GM23338 (cell line): ENCODE measurements around the gene PXYLP1. TPM values are rescaled to one million over a fixed set of nuclear protein-coding genes. Genes with fewer than 3 reads are reported as not detected.

Experiments
- ATAC-seq: fragments of 200-7000 bp; cut with Tn5 transposase; 3 replicates; pipeline ENCODE4 v1.9.1; 2020
- DNase-seq: peaks from one replicate; pipeline ENCODE4 v3.0.0-alpha.2; 2015; ENCODE audit warnings: low spot score
- H2AFZ ChIP-seq: fragments of 200-600 bp; sonication (generic); 2 replicates; pipeline ENCODE4 v1.8.0; 2016; ENCODE audit warnings: antibody characterized with exemption, mild to moderate bottlenecking, moderate library complexity
- H3F3A ChIP-seq: fragments of 200-600 bp; sonication (generic); replicated peaks from 2 replicates; pipeline ENCODE4 v1.8.0; 2017; ENCODE audit warnings: antibody characterized with exemption, mixed run types, low read depth
- H3K27ac ChIP-seq: fragments of 200-600 bp; sonication (generic); 2 replicates; pipeline ENCODE4 v1.6.1; 2016; ENCODE audit warnings: low read depth
- H3K27me3 ChIP-seq: fragments of 200-600 bp; sonication (generic); 2 replicates; pipeline ENCODE4 v1.8.0; 2016; ENCODE audit warnings: mild to moderate bottlenecking, mixed run types, moderate library complexity; ENCODE audit not compliant: insufficient read depth
- H3K36me3 ChIP-seq: fragments of 200-600 bp; sonication (generic); 2 replicates; pipeline ENCODE4 v1.8.0; 2016; ENCODE audit warnings: mild to moderate bottlenecking; ENCODE audit not compliant: insufficient read depth
- H3K4me1 ChIP-seq: fragments of 200-600 bp; sonication (generic); 2 replicates; pipeline ENCODE4 v1.8.0; 2016; ENCODE audit warnings: mild to moderate bottlenecking, moderate library complexity; ENCODE audit not compliant: insufficient read depth
- H3K4me2 ChIP-seq: fragments of 200-600 bp; sonication (generic); 2 replicates; pipeline ENCODE4 v1.7.1; 2017; ENCODE audit warnings: mixed run types
- H3K4me3 ChIP-seq: fragments of 200-600 bp; sonication (generic); 2 replicates; pipeline ENCODE4 v1.6.1; 2016; ENCODE audit warnings: mixed run types
- H3K79me2 ChIP-seq: fragments of 200-600 bp; sonication (generic); replicated peaks from 2 replicates; pipeline ENCODE4 v1.8.0; 2017; ENCODE audit warnings: mild to moderate bottlenecking; ENCODE audit not compliant: insufficient read depth
- H3K9me2 ChIP-seq: fragments of 200-600 bp; sonication (generic); 2 replicates; pipeline ENCODE4 v1.8.0; 2017; ENCODE audit not compliant: insufficient read depth
- H4K20me1 ChIP-seq: fragments of 200-600 bp; sonication (generic); replicated peaks from 2 replicates; pipeline ENCODE4 v1.8.0; 2017; ENCODE audit warnings: mild to moderate bottlenecking; ENCODE audit not compliant: insufficient read depth
- H3K27ac Mint-ChIP-seq: 2 replicates; pipeline ENCODE4 v1.8.0; 2020; ENCODE audit warnings: inconsistent platforms, mild to moderate bottlenecking, moderate library complexity, mixed read lengths
- H3K27me3 Mint-ChIP-seq: 3 replicates; pipeline ENCODE4 v1.8.0; 2022; ENCODE audit warnings: low read depth, mild to moderate bottlenecking, moderate library complexity, mixed read lengths, inconsistent platforms; ENCODE audit not compliant: insufficient read depth, poor library complexity
- H3K36me3 Mint-ChIP-seq: 3 replicates; pipeline ENCODE4 v1.8.0; 2021; ENCODE audit warnings: low read depth, mild to moderate bottlenecking, inconsistent platforms, moderate library complexity, mixed read lengths
- H3K4me1 Mint-ChIP-seq: 3 replicates; pipeline ENCODE4 v1.8.0; 2020; ENCODE audit warnings: mild to moderate bottlenecking, inconsistent platforms, mixed read lengths
- H3K4me3 Mint-ChIP-seq: 3 replicates; pipeline ENCODE4 v1.8.0; 2021; ENCODE audit warnings: moderate library complexity, mild to moderate bottlenecking, inconsistent platforms, mixed read lengths
- H3K9me3 Mint-ChIP-seq: 3 replicates; pipeline ENCODE4 v1.8.0; 2020; ENCODE audit warnings: moderate library complexity, mild to moderate bottlenecking, inconsistent platforms, mixed read lengths
- CREB1 ChIP-seq: fragments of 250-450 bp; sonication (Bioruptor Pico); IDR thresholded peaks from 2 replicates; pipeline ENCODE4 v1.5.0; 2020; ENCODE audit warnings: low read depth, mild to moderate bottlenecking, moderate library complexity
- EZH2 ChIP-seq: fragments of 200-600 bp; sonication (generic); IDR thresholded peaks from one replicate; pipeline ENCODE4 v1.8.0; 2017; ENCODE audit warnings: antibody characterized with exemption, mild to moderate bottlenecking, low read depth; ENCODE audit not compliant: unreplicated experiment
- EZH2phosphoT487 ChIP-seq: fragments of 200-600 bp; sonication (generic); IDR thresholded peaks from one replicate; pipeline ENCODE4 v1.8.1; 2018; ENCODE audit warnings: antibody characterized with exemption; ENCODE audit not compliant: unreplicated experiment
- JUNB ChIP-seq: IDR thresholded peaks from one replicate; pipeline ENCODE4 v1.6.1; 2016; ENCODE audit warnings: antibody characterized with exemption; ENCODE audit not compliant: unreplicated experiment
- NANOG ChIP-seq: IDR thresholded peaks from 2 replicates; pipeline ENCODE4 v1.6.1; 2016; ENCODE audit warnings: antibody characterized with exemption, borderline replicate concordance
- POLR2AphosphoS5 ChIP-seq: IDR thresholded peaks from 2 replicates; pipeline ENCODE4 v1.6.1; 2016; ENCODE audit warnings: antibody characterized with exemption, low read depth
- STAT1 ChIP-seq: IDR thresholded peaks from one replicate; pipeline ENCODE4 v1.6.1; 2016; ENCODE audit warnings: antibody characterized with exemption; ENCODE audit not compliant: unreplicated experiment
- ZNF114 ChIP-seq: fragments of 250-450 bp; sonication (Bioruptor Pico); IDR thresholded peaks from 2 replicates; pipeline ENCODE4 v1.5.0; 2020; ENCODE audit warnings: mild to moderate bottlenecking, moderate library complexity
- ZNF331 ChIP-seq: fragments of 250-450 bp; sonication (Bioruptor Pico); IDR thresholded peaks from 2 replicates; pipeline ENCODE4 v1.5.0; 2020; ENCODE audit warnings: low read depth, mild to moderate bottlenecking, moderate library complexity
- polyA plus RNA-seq: library from polyadenylated mRNA; unstranded; fragments of >200 nt; fragmentation: Nextera tagmentation; extraction: Ambion mirVana; gene quantifications from 2 replicates; pipeline ENCODE4 v1.2.1, GENCODE V29; 2016
- total RNA-seq: library from RNA; depleted of rRNA; stranded (reverse); fragments of >200 nt; shearing (Covaris generic); gene quantifications from 2 replicates; pipeline ENCODE4 v1.2.3, GENCODE V29; 2014
- TF ChIP-seq, protein P1 (sequence below): fragments of 250-450 bp; sonication (Bioruptor Pico); IDR thresholded peaks from 2 replicates; pipeline ENCODE4 v1.5.0; 2020; ENCODE audit warnings: mild to moderate bottlenecking, moderate library complexity
- TF ChIP-seq, protein P2 (sequence below): IDR thresholded peaks from one replicate; pipeline ENCODE4 v1.6.1; 2018; ENCODE audit warnings: antibody characterized with exemption; ENCODE audit not compliant: unreplicated experiment
- TF ChIP-seq, protein P3 (sequence below): IDR thresholded peaks from 2 replicates; pipeline ENCODE4 v1.6.1; 2016; ENCODE audit warnings: antibody characterized with exemption
- TF ChIP-seq, protein P4 (sequence below), 2 experiments: fragments of 200-600 bp in 1 of 2; sonication (generic) in 1 of 2; conservative IDR thresholded peaks; 2 replicates each; pipeline versions ENCODE4 v1.5.1 to v1.6.1; 2016 to 2017; ENCODE audit warnings: antibody characterized with exemption in 2 of 2, low read depth in 2 of 2, mild to moderate bottlenecking in 2 of 2, moderate library complexity in 1 of 2

Gene PXYLP1
- total and polyA plus RNA-seq, 2 experiments from 2014 or later, result 8.9 to 20.1 TPM

DNA sequence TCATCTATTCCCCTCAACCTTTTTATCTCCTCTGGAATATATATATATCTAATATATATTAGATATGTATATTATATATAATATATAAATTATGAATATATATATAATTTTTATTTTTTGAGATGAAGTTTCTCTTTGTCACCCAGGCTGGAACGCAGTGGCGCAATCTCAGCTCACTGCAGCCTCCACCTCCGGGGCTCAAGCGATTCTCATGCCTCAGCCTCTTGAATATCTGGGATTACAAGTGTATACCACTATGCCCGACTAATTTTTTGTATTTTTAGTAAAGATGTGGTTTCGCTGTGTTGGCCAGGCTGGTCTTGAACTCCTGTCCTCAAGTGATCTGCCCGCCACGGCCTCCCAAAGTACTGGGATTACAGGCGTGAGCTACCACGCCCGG, 22.2 kb downstream of the PXYLP1 start:
- Histone ChIP-seq H3K27ac (no peak overlapping the region), H3K9me2 (0 out of 2 replicates have a peak, but pooled peaks cover 5% of the 10 kb centered on the region), H3K36me3 (no peaks in the 10 kb centered on the region), H3K79me2 (no peaks in the 10 kb centered on the region), H3K27me3 (no peaks in the 10 kb centered on the region), H3K4me3 (no peak overlapping the region), H3F3A (no peaks in the 10 kb centered on the region), H3K4me2 (no peak overlapping the region), H3K4me1 (no peaks in the 10 kb centered on the region), H2AFZ (no peak overlapping the region), H4K20me1 (no peaks in the 10 kb centered on the region)
- Mint-ChIP-seq H3K4me1 (peaks cover 18% of the 10 kb centered on the region), H3K4me3 (no peak overlapping the region), H3K27me3 (peaks cover 8% of the 10 kb centered on the region), H3K27ac (no peak overlapping the region), H3K9me3 (no peaks in the 10 kb centered on the region), H3K36me3 (no peaks in the 10 kb centered on the region)
- DNase-seq (no peak), ATAC-seq (no peak)
- TF ChIP-seq POLR2AphosphoS5 (no peak), NANOG (no peak), EZH2phosphoT487 (no peak), EZH2 (no peak), ZNF331 (CRISPR knock-in tag) (no peak), STAT1 (no peak), JUNB (no peak), CREB1 (no peak), ZNF114 (CRISPR knock-in tag) (no peak)
- TF ChIP-seq, protein P1, sequence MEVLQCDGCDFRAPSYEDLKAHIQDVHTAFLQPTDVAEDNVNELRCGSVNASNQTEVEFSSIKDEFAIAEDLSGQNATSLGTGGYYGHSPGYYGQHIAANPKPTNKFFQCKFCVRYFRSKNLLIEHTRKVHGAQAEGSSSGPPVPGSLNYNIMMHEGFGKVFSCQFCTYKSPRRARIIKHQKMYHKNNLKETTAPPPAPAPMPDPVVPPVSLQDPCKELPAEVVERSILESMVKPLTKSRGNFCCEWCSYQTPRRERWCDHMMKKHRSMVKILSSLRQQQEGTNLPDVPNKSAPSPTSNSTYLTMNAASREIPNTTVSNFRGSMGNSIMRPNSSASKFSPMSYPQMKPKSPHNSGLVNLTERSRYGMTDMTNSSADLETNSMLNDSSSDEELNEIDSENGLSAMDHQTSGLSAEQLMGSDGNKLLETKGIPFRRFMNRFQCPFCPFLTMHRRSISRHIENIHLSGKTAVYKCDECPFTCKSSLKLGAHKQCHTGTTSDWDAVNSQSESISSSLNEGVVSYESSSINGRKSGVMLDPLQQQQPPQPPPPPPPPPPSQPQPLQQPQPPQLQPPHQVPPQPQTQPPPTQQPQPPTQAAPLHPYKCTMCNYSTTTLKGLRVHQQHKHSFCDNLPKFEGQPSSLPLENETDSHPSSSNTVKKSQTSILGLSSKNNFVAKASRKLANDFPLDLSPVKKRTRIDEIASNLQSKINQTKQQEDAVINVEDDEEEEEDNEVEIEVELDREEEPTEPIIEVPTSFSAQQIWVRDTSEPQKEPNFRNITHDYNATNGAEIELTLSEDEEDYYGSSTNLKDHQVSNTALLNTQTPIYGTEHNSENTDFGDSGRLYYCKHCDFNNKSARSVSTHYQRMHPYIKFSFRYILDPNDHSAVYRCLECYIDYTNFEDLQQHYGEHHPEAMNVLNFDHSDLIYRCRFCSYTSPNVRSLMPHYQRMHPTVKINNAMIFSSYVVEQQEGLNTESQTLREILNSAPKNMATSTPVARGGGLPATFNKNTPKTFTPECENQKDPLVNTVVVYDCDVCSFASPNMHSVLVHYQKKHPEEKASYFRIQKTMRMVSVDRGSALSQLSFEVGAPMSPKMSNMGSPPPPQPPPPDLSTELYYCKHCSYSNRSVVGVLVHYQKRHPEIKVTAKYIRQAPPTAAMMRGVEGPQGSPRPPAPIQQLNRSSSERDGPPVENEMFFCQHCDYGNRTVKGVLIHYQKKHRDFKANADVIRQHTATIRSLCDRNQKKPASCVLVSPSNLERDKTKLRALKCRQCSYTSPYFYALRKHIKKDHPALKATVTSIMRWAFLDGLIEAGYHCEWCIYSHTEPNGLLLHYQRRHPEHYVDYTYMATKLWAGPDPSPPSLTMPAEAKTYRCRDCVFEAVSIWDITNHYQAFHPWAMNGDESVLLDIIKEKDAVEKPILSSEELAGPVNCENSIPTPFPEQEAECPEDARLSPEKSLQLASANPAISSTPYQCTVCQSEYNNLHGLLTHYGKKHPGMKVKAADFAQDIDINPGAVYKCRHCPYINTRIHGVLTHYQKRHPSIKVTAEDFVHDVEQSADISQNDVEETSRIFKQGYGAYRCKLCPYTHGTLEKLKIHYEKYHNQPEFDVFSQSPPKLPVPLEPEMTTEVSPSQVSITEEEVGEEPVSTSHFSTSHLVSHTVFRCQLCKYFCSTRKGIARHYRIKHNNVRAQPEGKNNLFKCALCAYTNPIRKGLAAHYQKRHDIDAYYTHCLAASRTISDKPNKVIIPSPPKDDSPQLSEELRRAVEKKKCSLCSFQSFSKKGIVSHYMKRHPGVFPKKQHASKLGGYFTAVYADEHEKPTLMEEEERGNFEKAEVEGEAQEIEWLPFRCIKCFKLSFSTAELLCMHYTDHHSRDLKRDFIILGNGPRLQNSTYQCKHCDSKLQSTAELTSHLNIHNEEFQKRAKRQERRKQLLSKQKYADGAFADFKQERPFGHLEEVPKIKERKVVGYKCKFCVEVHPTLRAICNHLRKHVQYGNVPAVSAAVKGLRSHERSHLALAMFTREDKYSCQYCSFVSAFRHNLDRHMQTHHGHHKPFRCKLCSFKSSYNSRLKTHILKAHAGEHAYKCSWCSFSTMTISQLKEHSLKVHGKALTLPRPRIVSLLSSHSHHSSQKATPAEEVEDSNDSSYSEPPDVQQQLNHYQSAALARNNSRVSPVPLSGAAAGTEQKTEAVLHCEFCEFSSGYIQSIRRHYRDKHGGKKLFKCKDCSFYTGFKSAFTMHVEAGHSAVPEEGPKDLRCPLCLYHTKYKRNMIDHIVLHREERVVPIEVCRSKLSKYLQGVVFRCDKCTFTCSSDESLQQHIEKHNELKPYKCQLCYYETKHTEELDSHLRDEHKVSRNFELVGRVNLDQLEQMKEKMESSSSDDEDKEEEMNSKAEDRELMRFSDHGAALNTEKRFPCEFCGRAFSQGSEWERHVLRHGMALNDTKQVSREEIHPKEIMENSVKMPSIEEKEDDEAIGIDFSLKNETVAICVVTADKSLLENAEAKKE (CRISPR knock-in tag), result no peak
- TF ChIP-seq, protein P2, sequence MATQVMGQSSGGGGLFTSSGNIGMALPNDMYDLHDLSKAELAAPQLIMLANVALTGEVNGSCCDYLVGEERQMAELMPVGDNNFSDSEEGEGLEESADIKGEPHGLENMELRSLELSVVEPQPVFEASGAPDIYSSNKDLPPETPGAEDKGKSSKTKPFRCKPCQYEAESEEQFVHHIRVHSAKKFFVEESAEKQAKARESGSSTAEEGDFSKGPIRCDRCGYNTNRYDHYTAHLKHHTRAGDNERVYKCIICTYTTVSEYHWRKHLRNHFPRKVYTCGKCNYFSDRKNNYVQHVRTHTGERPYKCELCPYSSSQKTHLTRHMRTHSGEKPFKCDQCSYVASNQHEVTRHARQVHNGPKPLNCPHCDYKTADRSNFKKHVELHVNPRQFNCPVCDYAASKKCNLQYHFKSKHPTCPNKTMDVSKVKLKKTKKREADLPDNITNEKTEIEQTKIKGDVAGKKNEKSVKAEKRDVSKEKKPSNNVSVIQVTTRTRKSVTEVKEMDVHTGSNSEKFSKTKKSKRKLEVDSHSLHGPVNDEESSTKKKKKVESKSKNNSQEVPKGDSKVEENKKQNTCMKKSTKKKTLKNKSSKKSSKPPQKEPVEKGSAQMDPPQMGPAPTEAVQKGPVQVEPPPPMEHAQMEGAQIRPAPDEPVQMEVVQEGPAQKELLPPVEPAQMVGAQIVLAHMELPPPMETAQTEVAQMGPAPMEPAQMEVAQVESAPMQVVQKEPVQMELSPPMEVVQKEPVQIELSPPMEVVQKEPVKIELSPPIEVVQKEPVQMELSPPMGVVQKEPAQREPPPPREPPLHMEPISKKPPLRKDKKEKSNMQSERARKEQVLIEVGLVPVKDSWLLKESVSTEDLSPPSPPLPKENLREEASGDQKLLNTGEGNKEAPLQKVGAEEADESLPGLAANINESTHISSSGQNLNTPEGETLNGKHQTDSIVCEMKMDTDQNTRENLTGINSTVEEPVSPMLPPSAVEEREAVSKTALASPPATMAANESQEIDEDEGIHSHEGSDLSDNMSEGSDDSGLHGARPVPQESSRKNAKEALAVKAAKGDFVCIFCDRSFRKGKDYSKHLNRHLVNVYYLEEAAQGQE, result no peak
- TF ChIP-seq, protein P3, sequence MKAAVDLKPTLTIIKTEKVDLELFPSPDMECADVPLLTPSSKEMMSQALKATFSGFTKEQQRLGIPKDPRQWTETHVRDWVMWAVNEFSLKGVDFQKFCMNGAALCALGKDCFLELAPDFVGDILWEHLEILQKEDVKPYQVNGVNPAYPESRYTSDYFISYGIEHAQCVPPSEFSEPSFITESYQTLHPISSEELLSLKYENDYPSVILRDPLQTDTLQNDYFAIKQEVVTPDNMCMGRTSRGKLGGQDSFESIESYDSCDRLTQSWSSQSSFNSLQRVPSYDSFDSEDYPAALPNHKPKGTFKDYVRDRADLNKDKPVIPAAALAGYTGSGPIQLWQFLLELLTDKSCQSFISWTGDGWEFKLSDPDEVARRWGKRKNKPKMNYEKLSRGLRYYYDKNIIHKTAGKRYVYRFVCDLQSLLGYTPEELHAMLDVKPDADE, result no peak
- TF ChIP-seq, protein P4, sequence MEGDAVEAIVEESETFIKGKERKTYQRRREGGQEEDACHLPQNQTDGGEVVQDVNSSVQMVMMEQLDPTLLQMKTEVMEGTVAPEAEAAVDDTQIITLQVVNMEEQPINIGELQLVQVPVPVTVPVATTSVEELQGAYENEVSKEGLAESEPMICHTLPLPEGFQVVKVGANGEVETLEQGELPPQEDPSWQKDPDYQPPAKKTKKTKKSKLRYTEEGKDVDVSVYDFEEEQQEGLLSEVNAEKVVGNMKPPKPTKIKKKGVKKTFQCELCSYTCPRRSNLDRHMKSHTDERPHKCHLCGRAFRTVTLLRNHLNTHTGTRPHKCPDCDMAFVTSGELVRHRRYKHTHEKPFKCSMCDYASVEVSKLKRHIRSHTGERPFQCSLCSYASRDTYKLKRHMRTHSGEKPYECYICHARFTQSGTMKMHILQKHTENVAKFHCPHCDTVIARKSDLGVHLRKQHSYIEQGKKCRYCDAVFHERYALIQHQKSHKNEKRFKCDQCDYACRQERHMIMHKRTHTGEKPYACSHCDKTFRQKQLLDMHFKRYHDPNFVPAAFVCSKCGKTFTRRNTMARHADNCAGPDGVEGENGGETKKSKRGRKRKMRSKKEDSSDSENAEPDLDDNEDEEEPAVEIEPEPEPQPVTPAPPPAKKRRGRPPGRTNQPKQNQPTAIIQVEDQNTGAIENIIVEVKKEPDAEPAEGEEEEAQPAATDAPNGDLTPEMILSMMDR (conservative IDR thresholded peaks at IDR 0.05; ENCODE audit: low read depth in 2 of 2), result no peak
